WI38 (cell line): ENCODE measurements around the gene MRTO4.
A peak's percentile ranks its signal among the peaks of the same experiment; 100 is the strongest.
"Not testable (repeated sequence)": the region's sequence is repeated elsewhere in the genome, so short reads cannot be mapped to it uniquely, and the experiment has no call there.

Experiments
- H3K4me3 ChIP-seq: 2 replicates; pipeline ENCODE4 v1.5.1; 2011; ENCODE audit warnings: low read depth, mild to moderate bottlenecking, control low read depth, low read length
- CTCF ChIP-seq: IDR thresholded peaks from 2 replicates; pipeline ENCODE4 v1.5.1; 2012; ENCODE audit warnings: low read depth, mild to moderate bottlenecking, control low read depth, low read length

The MRTO4 gene

GRCh38 chr1:19208710-19209438, 42.7 kb upstream of the MRTO4 start:
- TF ChIP-seq CTCF, result no peak
- peak overlapping the region; percentile 94 for H3K4me3 ChIP-seq

- TF ChIP-seq CTCF, result no peak
- peak overlapping the region; percentile 94 for H3K4me3 ChIP-seq
Observed at GRCh38 chr1:19209439-19209989, 42.1 kb upstream of the MRTO4 start.

DNA sequence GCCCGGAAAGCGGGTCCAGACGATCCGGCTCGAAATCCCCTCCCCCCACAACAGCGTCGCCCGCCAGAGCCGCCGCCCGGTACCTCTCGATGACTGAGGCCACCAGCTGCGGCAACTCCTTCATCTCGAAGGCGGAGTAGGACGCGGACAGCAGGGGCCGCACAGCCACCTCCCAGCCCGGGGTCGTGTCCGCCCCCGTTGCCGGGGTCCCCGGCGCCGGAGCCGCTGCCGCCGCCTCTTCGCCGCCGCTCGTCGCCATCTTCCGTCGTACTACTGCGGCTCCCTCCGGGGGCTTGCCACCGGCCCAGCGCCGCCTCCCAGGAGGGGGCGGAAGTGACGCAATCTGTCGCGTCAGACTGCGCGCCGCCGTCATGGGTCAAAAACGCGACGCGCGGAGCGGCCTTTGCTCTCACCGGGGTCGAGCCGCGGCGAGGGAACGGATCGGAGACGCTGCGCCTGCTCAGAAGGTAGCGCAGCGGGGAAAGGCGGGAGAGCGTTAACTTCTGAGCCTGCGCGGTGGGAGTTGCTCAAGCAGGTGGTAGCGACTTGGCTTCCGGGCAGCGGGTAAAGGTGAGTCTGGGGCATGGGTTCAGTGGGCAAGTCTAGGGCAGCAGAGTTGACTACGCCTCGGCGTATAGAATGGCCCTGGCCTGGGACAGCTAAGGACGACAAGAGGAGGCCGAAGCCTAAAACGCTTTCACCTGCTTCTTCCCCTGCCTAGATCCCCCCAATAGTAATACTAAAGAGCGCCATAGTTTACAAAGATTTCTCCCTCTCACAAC, 41.4 kb upstream of the MRTO4 start, which contains the start of gene UBR4:
Gene UBR4 (minus strand): TSS at position 277 of the 782 bp plus-strand sequence. CDS start 18 bp downstream, at position 259.
- TF ChIP-seq CTCF, result no peak
- H3K4me3 ChIP-seq, result peak within 1 kb of the TSS; percentile 94

- TF ChIP-seq CTCF, result no peak
- H3K4me3 ChIP-seq, result peak overlapping the region; percentile 94
Observed at GRCh38 chr1:19210772-19211549, 40.6 kb upstream of the MRTO4 start.

- no peak for TF ChIP-seq CTCF
- no peak overlapping the region for H3K4me3 ChIP-seq
Observed at GRCh38 chr1:19212167-19212566, 39.4 kb upstream of the MRTO4 start.

GRCh38 chr1:19213580-19213979, 38.0 kb upstream of the MRTO4 start:
- H3K4me3 ChIP-seq, result no peak overlapping the region
- no peak for TF ChIP-seq CTCF

GRCh38 chr1:19216585-19216984, 35.0 kb upstream of the MRTO4 start:
- not testable (repeated sequence) for H3K4me3 ChIP-seq
